T-cell (primary cell): ENCODE data around the gene ADGRE1. TPM values are rescaled to one million over a fixed set of nuclear protein-coding genes. Genes with fewer than 3 reads are reported as not detected.

Experiments used
- ATAC-seq, 4 experiments: fragments of 200-7000 bp in 3 of 4; fragments of 150-1000 bp in 1 of 4; cut with Tn5 transposase; replicated peaks in 1 of 4; 1 replicate in 3 of 4; 2 replicates in 1 of 4; pipeline ENCODE4 v1.10.0; 2021; ENCODE audit warnings: moderate library complexity in 3 of 4, mild to moderate bottlenecking in 2 of 4, moderate number of reproducible peaks in 1 of 4
- CTCF ChIA-PET, 2 donors: fragments of 300-600 bp; sonication (Branson Sonifier 250); formaldehyde crosslinking; loops; one replicate each; lab custom pipeline; 2022; ENCODE audit warnings: antibody characterized with exemption in 2 of 2; lab: Charles Lee
- POLR2A ChIA-PET, 2 donors: fragments of 300-600 bp; sonication (Branson Sonifier 250); formaldehyde crosslinking; loops; one replicate each; lab custom pipeline; 2022; ENCODE audit warnings: antibody characterized with exemption in 2 of 2; lab: Charles Lee
- DNase-seq, 35 experiments: peaks; one replicate each; pipeline versions ENCODE4 v3.0.0 to v3.0.0-alpha.2; 2013 to 2023
- H3K27ac ChIP-seq: one replicate; pipeline ENCODE4 v1.5.1; 2013; ENCODE audit warnings: low read length
- H3K27me3 ChIP-seq, 2 experiments: replicated peaks in 1 of 2; 1 replicate in 1 of 2; 2 replicates in 1 of 2; pipeline versions ENCODE4 v1.6.1 to v1.7.0; 2013; ENCODE audit warnings: low read length in 1 of 2, mixed read lengths in 1 of 2; ENCODE audit not compliant: control insufficient read depth in 2 of 2, insufficient read depth in 2 of 2; ENCODE audit errors: extremely low read depth in 1 of 2
- H3K36me3 ChIP-seq, 2 donors: 1 replicate in 1 of 2; 2 replicates in 1 of 2; pipeline versions ENCODE4 v1.6.1 to v1.7.0; 2013; ENCODE audit warnings: low read length in 1 of 2; ENCODE audit not compliant: control insufficient read depth in 2 of 2, insufficient read depth in 1 of 2; ENCODE audit errors: extremely low read depth in 1 of 2
- H3K4me1 ChIP-seq, 2 experiments: 1 replicate in 1 of 2; 2 replicates in 1 of 2; pipeline versions ENCODE4 v1.6.1 to v1.7.0; 2013; ENCODE audit warnings: low read length in 2 of 2, mixed read lengths in 1 of 2; ENCODE audit not compliant: insufficient read depth in 2 of 2, control insufficient read depth in 1 of 2; ENCODE audit errors: extremely low read depth in 1 of 2
- H3K4me3 ChIP-seq, 2 donors: 1 replicate in 1 of 2; 2 replicates in 1 of 2; pipeline versions ENCODE4 v1.5.1 to v1.7.0; 2013; ENCODE audit warnings: mild to moderate bottlenecking in 2 of 2, low read length in 1 of 2, moderate library complexity in 1 of 2; ENCODE audit not compliant: control insufficient read depth in 1 of 2; ENCODE audit errors: extremely low read depth in 1 of 2
- H3K9me3 ChIP-seq: 2 replicates; pipeline ENCODE4 v1.7.0; 2013
- H3K27ac Mint-ChIP-seq, 2 donors: one replicate each; pipeline ENCODE4 v1.8.0; 2020 to 2021; ENCODE audit warnings: mild to moderate bottlenecking in 2 of 2, mixed read lengths in 2 of 2
- H3K27me3 Mint-ChIP-seq, 2 donors: one replicate each; pipeline ENCODE4 v1.8.0; 2021 to 2022; ENCODE audit warnings: mixed read lengths in 2 of 2
- H3K36me3 Mint-ChIP-seq: one replicate; pipeline ENCODE4 v1.8.0; 2021; ENCODE audit warnings: mixed read lengths
- H3K4me1 Mint-ChIP-seq, 3 donors: one replicate each; pipeline ENCODE4 v1.8.0; 2020 to 2022; ENCODE audit warnings: mixed read lengths in 3 of 3, mild to moderate bottlenecking in 1 of 3
- H3K4me3 Mint-ChIP-seq, 3 donors: one replicate each; pipeline ENCODE4 v1.8.0; 2020 to 2022; ENCODE audit warnings: mild to moderate bottlenecking in 3 of 3, mixed read lengths in 3 of 3, moderate library complexity in 3 of 3
- H3K9me3 Mint-ChIP-seq, 3 donors: one replicate each; pipeline ENCODE4 v1.8.0; 2020 to 2022; ENCODE audit warnings: mixed read lengths in 3 of 3
- WGBS: methylation state at CpG from one replicate; pipeline ENCODE4 v1.1.5; 2013; ENCODE audit warnings: missing lambda C conversion rate; ENCODE audit not compliant: insufficient coverage; 5-methylcytosine and 5-hydroxymethylcytosine counted together
- total RNA-seq, 35 experiments: library from RNA in 6 of 35; stranded (reverse) in 6 of 35; fragments of 120-200 nt in 1 of 35; gene quantifications; one replicate each; pipeline versions ENCODE4 v1.2.1 to v1.2.4 and lab custom pipeline; 2013 to 2026

The ADGRE1 gene
- total RNA-seq, 5 donors from 2014 or later (not counting 1 experiment from before 2014, with no cell fraction given), result 3.4 to 9.7 (median 3.7) TPM

- no peaks in the 10 kb centered on the region for H3K4me1 Mint-ChIP-seq
- H3K27ac Mint-ChIP-seq, result no peak overlapping the region
- no peaks in the 10 kb centered on the region for H3K27me3 Mint-ChIP-seq
- Histone ChIP-seq H3K27me3 (no peaks in the 10 kb centered on the region), H3K36me3 (peaks cover 0 to 6% of the 10 kb centered on the region in 2 donors), H3K4me1 (no peaks in the 10 kb centered on the region), H3K4me3 (no peak overlapping the region), H3K27ac (no peak overlapping the region), H3K9me3 (no peaks in the 10 kb centered on the region)
- ChIA-PET CTCF (interaction anchor here in 1 of 2 donors (0.6 kb wide), 1 partner anchor 1138 kb away, joined by 7 read pairs; no protein-coding TSS in a partner anchor), POLR2A (no interaction called here)
- DNase-seq (no peak), ATAC-seq (no peak)
- H3K9me3 Mint-ChIP-seq, result peaks cover 9 to 24% (median 13%) of the 10 kb centered on the region in 3 donors
- no peak overlapping the region for H3K4me3 Mint-ChIP-seq
- H3K36me3 Mint-ChIP-seq, result peaks cover 23% of the 10 kb centered on the region
- WGBS, result 74% methylated on average over 3 of the region's 3 CpGs
Observed at GRCh38 chr19:6911523-6911922, 24.1 kb downstream of the ADGRE1 start.

GRCh38 chr19:6914321-6914720 is 26.9 kb downstream of the ADGRE1 start:
- Mint-ChIP-seq H3K27ac (no peak overlapping the region), H3K9me3 (peaks cover 5 to 10% (median 8%) of the 10 kb centered on the region in 3 donors)

GRCh38 chr19:6916952-6917351 is 29.6 kb downstream of the ADGRE1 start:
- ChIA-PET CTCF (no interaction called here), POLR2A (no interaction called here)
- peaks cover 0 to 5% of the 10 kb centered on the region in 2 donors for H3K36me3 ChIP-seq
- H3K4me3 ChIP-seq, result no peak overlapping the region
- DNase-seq (no peak), ATAC-seq (no peak)
- WGBS, result 100% methylated on average over 2 of the region's 3 CpGs
- H3K27me3 Mint-ChIP-seq, result no peaks in the 10 kb centered on the region
- peaks cover 14% of the 10 kb centered on the region for H3K36me3 Mint-ChIP-seq
- H3K27me3 ChIP-seq, result no peaks in the 10 kb centered on the region
- H3K4me1 ChIP-seq, result no peaks in the 10 kb centered on the region
- no peak overlapping the region for H3K4me3 Mint-ChIP-seq
- H3K9me3 ChIP-seq, result no peaks in the 10 kb centered on the region
- peaks cover 5 to 10% (median 8%) of the 10 kb centered on the region in 3 donors for H3K9me3 Mint-ChIP-seq
- no peak overlapping the region for H3K27ac ChIP-seq
- H3K4me1 Mint-ChIP-seq, result no peaks in the 10 kb centered on the region
- no peak overlapping the region for H3K27ac Mint-ChIP-seq

More at GRCh38 chr19:6914321-6914720, 26.9 kb downstream of the ADGRE1 start:
- DNase-seq, result no peak
- Histone ChIP-seq H3K36me3 (peaks cover 0 to 3% of the 10 kb centered on the region in 2 donors), H3K9me3 (no peaks in the 10 kb centered on the region), H3K27me3 (no peaks in the 10 kb centered on the region), H3K27ac (no peak overlapping the region), H3K4me3 (no peak overlapping the region), H3K4me1 (no peaks in the 10 kb centered on the region)
- ChIA-PET POLR2A (no interaction called here), CTCF (interaction anchor here in 1 of 2 donors (0.6 kb wide), 1 partner anchor 16 kb away, joined by 3 read pairs; no protein-coding TSS in a partner anchor)
- H3K36me3 Mint-ChIP-seq, result peaks cover 14% of the 10 kb centered on the region
- H3K4me3 Mint-ChIP-seq, result no peak overlapping the region
- no peaks in the 10 kb centered on the region for H3K4me1 Mint-ChIP-seq
- no peaks in the 10 kb centered on the region for H3K27me3 Mint-ChIP-seq
- ATAC-seq, result no peak
- WGBS, result no CpG with 5 or more reads among the region's 2 CpGs

- H3K9me3 Mint-ChIP-seq, result peaks cover 0 to 17% (median 9%) of the 10 kb centered on the region in 3 donors
- no peak overlapping the region for H3K27ac Mint-ChIP-seq
- no peaks in the 10 kb centered on the region for H3K27me3 Mint-ChIP-seq
- CTCF ChIA-PET, result no interaction called here
- Histone ChIP-seq H3K36me3 (peaks cover 0 to 10% of the 10 kb centered on the region in 2 donors), H3K4me3 (no peak overlapping the region), H3K9me3 (no peaks in the 10 kb centered on the region), H3K27ac (no peak overlapping the region), H3K27me3 (no peaks in the 10 kb centered on the region), H3K4me1 (peaks cover 2 to 19% of the 10 kb centered on the region in 2 experiments)
- 100% methylated on average over 2 of the region's 7 CpGs for WGBS
- ATAC-seq, result no peak
- no peak for DNase-seq
- H3K36me3 Mint-ChIP-seq, result peaks cover 14% of the 10 kb centered on the region
- H3K4me3 Mint-ChIP-seq, result peak overlapping the region in 1 of 3 donors; percentile 72
- H3K4me1 Mint-ChIP-seq, result peaks cover 14 to 19% (median 16%) of the 10 kb centered on the region in 3 donors
- POLR2A ChIA-PET, result no interaction called here
Observed at GRCh38 chr19:6925386-6925785, 38.0 kb downstream of the ADGRE1 start.

GRCh38 chr19:6925801-6926751 is 38.7 kb downstream of the ADGRE1 start:
- peaks cover 2 to 19% of the 10 kb centered on the region in 2 experiments for H3K4me1 ChIP-seq
- Mint-ChIP-seq H3K27me3 (no peaks in the 10 kb centered on the region), H3K27ac (peak overlapping the region; percentile 74 to 92), H3K9me3 (peaks cover 0 to 20% (median 12%) of the 10 kb centered on the region in 3 donors), H3K4me3 (peak overlapping the region; percentile 69 to 75 (median 72)), H3K36me3 (peaks cover 17% of the 10 kb centered on the region), H3K4me1 (peaks cover 14 to 19% (median 16%) of the 10 kb centered on the region in 3 donors)
- ChIA-PET CTCF (no interaction called here), POLR2A (no interaction called here)
- H3K27me3 ChIP-seq, result no peaks in the 10 kb centered on the region
- H3K36me3 ChIP-seq, result peaks cover 0 to 10% of the 10 kb centered on the region in 2 donors
- peak in 11 of 35 experiments; percentile 3 to 68 (median 10) for DNase-seq
- peak overlapping the region in 1 of 2 donors; percentile 27 for H3K4me3 ChIP-seq
- H3K27ac ChIP-seq, result peak overlapping the region; percentile 28
- H3K9me3 ChIP-seq, result no peaks in the 10 kb centered on the region
- peak in 3 of 4 experiments; percentile 36 to 96 (median 37) for ATAC-seq
- 59% methylated on average over 6 of the region's 15 CpGs for WGBS

- H3K9me3 ChIP-seq, result no peaks in the 10 kb centered on the region
- peaks cover 2 to 18% of the 10 kb centered on the region in 2 experiments for H3K4me1 ChIP-seq
- ChIA-PET CTCF (no interaction called here), POLR2A (no interaction called here)
- no peak overlapping the region for H3K27ac ChIP-seq
- Mint-ChIP-seq H3K27ac (no peak overlapping the region), H3K27me3 (no peaks in the 10 kb centered on the region), H3K9me3 (peaks cover 0 to 16% (median 13%) of the 10 kb centered on the region in 3 donors), H3K4me1 (peaks cover 14 to 19% (median 16%) of the 10 kb centered on the region in 3 donors), H3K36me3 (peaks cover 15% of the 10 kb centered on the region), H3K4me3 (no peak overlapping the region)
- no peaks in the 10 kb centered on the region for H3K27me3 ChIP-seq
- no peak for DNase-seq
- no CpG with 5 or more reads among the region's 3 CpGs for WGBS
- H3K36me3 ChIP-seq, result peaks cover 0 to 4% of the 10 kb centered on the region in 2 donors
- ATAC-seq, result no peak
- H3K4me3 ChIP-seq, result no peak overlapping the region
Observed at GRCh38 chr19:6930190-6930589, 42.8 kb downstream of the ADGRE1 start.
